ENCODE measurements around the gene OLIG3.

The OLIG3 gene

DNA sequence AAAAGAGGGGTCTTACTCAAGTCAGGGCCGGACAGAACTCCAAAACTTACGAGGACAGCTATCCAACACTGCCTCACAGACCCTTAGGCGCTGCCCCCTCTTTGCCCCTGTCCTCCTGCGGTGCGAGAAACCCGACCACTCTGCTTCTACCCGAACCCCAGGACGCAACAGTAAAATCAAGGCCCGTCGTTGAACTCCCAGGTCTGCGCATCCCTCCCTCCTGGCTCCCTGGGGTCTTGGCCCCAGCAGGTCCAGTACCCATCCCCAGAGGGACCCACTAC lies 6.4 kb downstream of the OLIG3 start:
- no peak overlapping the region for H3K4me2 ChIP-seq (ENCODE audit: insufficient read depth, low read length)
- no peak for ATAC-seq (ENCODE audit: insufficient read depth, low read depth)
- no peak overlapping the region for H3K27ac ChIP-seq (ENCODE audit: low read length)
- H3K9me3 ChIP-seq (ENCODE audit: insufficient read depth, low read length, severe bottlenecking): no peaks in the 10 kb centered on the region
- no peak overlapping the region for H3K4me3 ChIP-seq (ENCODE audit: low read depth in 1 of 2, low read length in 2 of 2)
- H3K36me3 ChIP-seq (ENCODE audit: insufficient read depth, low read length): no peaks in the 10 kb centered on the region
- no peak overlapping the region for H2AFZ ChIP-seq (ENCODE audit: low read depth, low read length)
- TF ChIP-seq EZH2 (IDR thresholded peaks at IDR 0.05; ENCODE audit: borderline replicate concordance, low read depth, low read length, severe bottlenecking): no peak
- TF ChIP-seq, protein P1, sequence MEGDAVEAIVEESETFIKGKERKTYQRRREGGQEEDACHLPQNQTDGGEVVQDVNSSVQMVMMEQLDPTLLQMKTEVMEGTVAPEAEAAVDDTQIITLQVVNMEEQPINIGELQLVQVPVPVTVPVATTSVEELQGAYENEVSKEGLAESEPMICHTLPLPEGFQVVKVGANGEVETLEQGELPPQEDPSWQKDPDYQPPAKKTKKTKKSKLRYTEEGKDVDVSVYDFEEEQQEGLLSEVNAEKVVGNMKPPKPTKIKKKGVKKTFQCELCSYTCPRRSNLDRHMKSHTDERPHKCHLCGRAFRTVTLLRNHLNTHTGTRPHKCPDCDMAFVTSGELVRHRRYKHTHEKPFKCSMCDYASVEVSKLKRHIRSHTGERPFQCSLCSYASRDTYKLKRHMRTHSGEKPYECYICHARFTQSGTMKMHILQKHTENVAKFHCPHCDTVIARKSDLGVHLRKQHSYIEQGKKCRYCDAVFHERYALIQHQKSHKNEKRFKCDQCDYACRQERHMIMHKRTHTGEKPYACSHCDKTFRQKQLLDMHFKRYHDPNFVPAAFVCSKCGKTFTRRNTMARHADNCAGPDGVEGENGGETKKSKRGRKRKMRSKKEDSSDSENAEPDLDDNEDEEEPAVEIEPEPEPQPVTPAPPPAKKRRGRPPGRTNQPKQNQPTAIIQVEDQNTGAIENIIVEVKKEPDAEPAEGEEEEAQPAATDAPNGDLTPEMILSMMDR (IDR thresholded peaks at IDR 0.05; ENCODE audit: borderline replicate concordance, extremely low read depth, low read length, poor library complexity, severe bottlenecking): no peak
- no peaks in the 10 kb centered on the region for H3K4me1 ChIP-seq (ENCODE audit: insufficient read depth, low read length)
- no peak overlapping the region for H3K9ac ChIP-seq (ENCODE audit: low read depth, low read length)
- no peaks in the 10 kb centered on the region for H4K20me1 ChIP-seq (ENCODE audit: insufficient read depth, low read length)
- H3K27me3 ChIP-seq (ENCODE audit: insufficient read depth, low read length, poor library complexity): no peaks in the 10 kb centered on the region
- no peak for DNase-seq
- no peaks in the 10 kb centered on the region for H3K79me2 ChIP-seq (ENCODE audit: insufficient read depth, low read length)

DNA sequence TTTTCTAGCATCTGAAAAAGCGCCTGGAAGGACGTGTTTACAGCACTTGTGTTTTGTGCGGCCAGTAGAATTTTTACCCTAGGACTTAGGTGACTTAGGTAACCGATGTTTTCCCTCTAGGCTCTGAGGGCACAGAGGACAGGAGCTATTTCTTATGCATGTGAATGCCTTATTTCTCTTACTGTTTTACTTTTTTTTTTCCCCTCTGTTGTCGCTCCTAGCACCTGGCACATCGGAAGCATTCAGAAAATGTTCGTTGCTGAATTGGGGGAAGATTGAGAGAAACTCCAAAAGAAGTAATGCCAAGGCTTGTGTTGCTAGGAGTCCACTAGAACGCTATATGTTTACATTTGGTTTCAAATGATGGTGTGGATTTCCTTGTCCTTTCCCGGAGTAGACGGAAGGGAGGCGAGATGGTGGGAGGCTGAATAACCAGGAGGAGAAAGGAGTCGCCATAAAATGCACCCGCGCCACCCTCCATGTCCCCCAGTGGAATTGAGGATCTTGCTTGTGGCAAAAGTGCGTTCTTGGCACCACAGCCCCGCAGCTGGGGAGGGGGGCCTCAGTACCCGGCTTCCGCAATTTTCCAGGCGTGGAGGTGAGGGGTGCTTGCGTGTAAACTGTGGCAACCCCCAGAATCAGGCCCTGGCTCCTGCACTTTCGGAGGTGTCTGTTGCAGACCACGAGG lies 6.9 kb downstream of the OLIG3 start:
- Histone ChIP-seq H4K20me1 (ENCODE audit: insufficient read depth, low read length) (no peaks in the 10 kb centered on the region), H3K9ac (ENCODE audit: low read depth, low read length) (no peak overlapping the region), H3K27me3 (ENCODE audit: insufficient read depth, low read length, poor library complexity) (no peaks in the 10 kb centered on the region), H3K4me3 (ENCODE audit: low read depth in 1 of 2, low read length in 2 of 2) (no peak overlapping the region), H3K79me2 (ENCODE audit: insufficient read depth, low read length) (no peaks in the 10 kb centered on the region), H3K36me3 (ENCODE audit: insufficient read depth, low read length) (no peaks in the 10 kb centered on the region), H3K9me3 (ENCODE audit: insufficient read depth, low read length, severe bottlenecking) (no peaks in the 10 kb centered on the region), H3K27ac (ENCODE audit: low read length) (no peak overlapping the region), H2AFZ (ENCODE audit: low read depth, low read length) (no peak overlapping the region), H3K4me2 (ENCODE audit: insufficient read depth, low read length) (no peak overlapping the region), H3K4me1 (ENCODE audit: insufficient read depth, low read length) (no peaks in the 10 kb centered on the region)
- ATAC-seq (ENCODE audit: insufficient read depth, low read depth): no peak
- no peak for TF ChIP-seq EZH2 (IDR thresholded peaks at IDR 0.05; ENCODE audit: borderline replicate concordance, low read depth, low read length, severe bottlenecking)
- TF ChIP-seq, protein P1 (IDR thresholded peaks at IDR 0.05; ENCODE audit: borderline replicate concordance, extremely low read depth, low read length, poor library complexity, severe bottlenecking): no peak
- DNase-seq: no peak

DNA sequence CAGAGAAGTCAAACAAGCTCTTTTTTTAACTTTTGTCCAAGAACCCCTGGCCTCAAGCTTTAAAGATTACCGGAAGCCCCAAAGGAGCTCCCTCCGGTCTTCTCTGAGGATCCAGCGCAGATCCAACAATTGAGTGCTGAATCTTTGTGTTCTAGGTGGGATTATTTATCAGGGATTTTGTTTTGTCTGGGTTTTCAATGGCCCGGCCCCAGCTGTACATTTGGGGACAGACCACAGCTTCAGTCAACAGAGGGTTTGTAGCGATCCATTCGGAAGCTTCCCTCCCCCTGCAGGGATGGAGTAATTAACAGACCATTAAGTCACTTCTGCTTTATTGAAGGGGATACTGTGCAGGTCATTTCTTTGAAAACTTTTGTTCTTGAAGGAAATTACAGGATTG lies 7.8 kb downstream of the OLIG3 start:
- H3K4me2 ChIP-seq (ENCODE audit: insufficient read depth, low read length): no peak overlapping the region
- H3K79me2 ChIP-seq (ENCODE audit: insufficient read depth, low read length): no peaks in the 10 kb centered on the region
- no peaks in the 10 kb centered on the region for H3K27me3 ChIP-seq (ENCODE audit: insufficient read depth, low read length, poor library complexity)
- no peak for ATAC-seq (ENCODE audit: insufficient read depth, low read depth)
- no peak for DNase-seq
- TF ChIP-seq EZH2 (IDR thresholded peaks at IDR 0.05; ENCODE audit: borderline replicate concordance, low read depth, low read length, severe bottlenecking): no peak
- TF ChIP-seq, protein P1 (IDR thresholded peaks at IDR 0.05; ENCODE audit: borderline replicate concordance, extremely low read depth, low read length, poor library complexity, severe bottlenecking): no peak
- no peak overlapping the region for H2AFZ ChIP-seq (ENCODE audit: low read depth, low read length)
- no peak overlapping the region for H3K9ac ChIP-seq (ENCODE audit: low read depth, low read length)
- no peaks in the 10 kb centered on the region for H3K36me3 ChIP-seq (ENCODE audit: insufficient read depth, low read length)
- H3K4me3 ChIP-seq (ENCODE audit: low read depth in 1 of 2, low read length in 2 of 2): no peak overlapping the region
- no peaks in the 10 kb centered on the region for H4K20me1 ChIP-seq (ENCODE audit: insufficient read depth, low read length)
- H3K4me1 ChIP-seq (ENCODE audit: insufficient read depth, low read length): no peaks in the 10 kb centered on the region
- H3K27ac ChIP-seq (ENCODE audit: low read length): no peak overlapping the region
- H3K9me3 ChIP-seq (ENCODE audit: insufficient read depth, low read length, severe bottlenecking): no peaks in the 10 kb centered on the region

DNA sequence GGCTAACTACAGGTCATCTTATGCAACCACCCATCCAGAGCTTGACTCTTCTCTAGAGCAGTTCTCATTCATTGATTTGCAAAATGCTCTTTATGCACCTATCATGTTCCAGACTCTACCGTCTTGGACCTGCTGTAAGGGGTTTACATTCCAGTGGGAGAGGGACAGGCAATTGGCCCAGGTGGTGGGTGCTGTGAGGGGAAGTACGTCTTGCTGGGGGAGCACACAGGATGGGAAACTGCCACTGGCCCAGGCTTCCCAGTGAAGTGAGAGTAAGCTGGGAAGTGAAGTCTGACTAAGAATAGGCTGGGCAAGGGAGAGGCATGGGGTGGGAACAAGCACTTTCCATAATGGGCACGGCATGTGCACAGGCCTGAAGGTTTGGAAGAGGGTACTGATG lies 13.8 kb downstream of the OLIG3 start:
- H3K27ac ChIP-seq (ENCODE audit: low read length): no peak overlapping the region
- H3K4me2 ChIP-seq (ENCODE audit: insufficient read depth, low read length): no peak overlapping the region
- TF ChIP-seq, protein P1 (IDR thresholded peaks at IDR 0.05; ENCODE audit: borderline replicate concordance, extremely low read depth, low read length, poor library complexity, severe bottlenecking): no peak
- no peak for TF ChIP-seq EZH2 (IDR thresholded peaks at IDR 0.05; ENCODE audit: borderline replicate concordance, low read depth, low read length, severe bottlenecking)
- H3K27me3 ChIP-seq (ENCODE audit: insufficient read depth, low read length, poor library complexity): no peaks in the 10 kb centered on the region
- H3K4me3 ChIP-seq (ENCODE audit: low read depth in 1 of 2, low read length in 2 of 2): no peak overlapping the region
- H4K20me1 ChIP-seq (ENCODE audit: insufficient read depth, low read length): no peaks in the 10 kb centered on the region
- peaks cover 4% of the 10 kb centered on the region; the same call in 1 of the 2 replicates for H3K4me1 ChIP-seq (ENCODE audit: insufficient read depth, low read length)
- H3K9me3 ChIP-seq (ENCODE audit: insufficient read depth, low read length, severe bottlenecking): no peaks in the 10 kb centered on the region
- H3K79me2 ChIP-seq (ENCODE audit: insufficient read depth, low read length): no peaks in the 10 kb centered on the region
- DNase-seq: no peak
- H3K36me3 ChIP-seq (ENCODE audit: insufficient read depth, low read length): no peaks in the 10 kb centered on the region
- ATAC-seq (ENCODE audit: insufficient read depth, low read depth): no peak
- no peak overlapping the region for H3K9ac ChIP-seq (ENCODE audit: low read depth, low read length)
- H2AFZ ChIP-seq (ENCODE audit: low read depth, low read length): no peak overlapping the region

Data from DND-41 (cell line).